ENCODE results near the gene ACVR1. TPM values are rescaled to one million over a fixed set of nuclear protein-coding genes. Genes with fewer than 3 reads are reported as not detected.
A peak's percentile ranks its signal among the peaks of the same experiment; 100 is the strongest.

The ACVR1 gene
- total RNA-seq, 2 donors from 2014 or later = 25.0 to 35.0 TPM

GRCh38 chr2:157819761-157820160 lies 56.4 kb downstream of the ACVR1 start:
- Histone ChIP-seq H3K27ac (peak overlapping the region; percentile 4 to 58), H3K4me1 (ENCODE audit: control insufficient read depth in 1 of 2, low read depth in 2 of 2) (peaks cover 12 to 46% of the 10 kb centered on the region in 2 donors), H3K4me3 (peak overlapping the region; percentile 11), H3K36me3 (peaks cover 7% of the 10 kb centered on the region), H3K27me3 (replicated peaks; ENCODE audit: insufficient read depth) (no peaks in the 10 kb centered on the region), H3K9me3 (no peaks in the 10 kb centered on the region)
- no peak for TF ChIP-seq CTCF (IDR thresholded peaks at IDR 0.05)
- ATAC-seq (ENCODE audit: insufficient number of reproducible peaks, low FRiP score, low read depth) (no peak), DNase-seq (ENCODE audit: low spot score) (no peak)

- H3K27me3 ChIP-seq (replicated peaks; ENCODE audit: insufficient read depth) = no peaks in the 10 kb centered on the region
- no peak overlapping the region for H3K27ac ChIP-seq
- H3K4me1 ChIP-seq (ENCODE audit: control insufficient read depth in 1 of 2, low read depth in 2 of 2) = peaks cover 12 to 42% of the 10 kb centered on the region in 2 donors
- H3K9me3 ChIP-seq = no peaks in the 10 kb centered on the region
- ATAC-seq (ENCODE audit: insufficient number of reproducible peaks, low FRiP score, low read depth) = no peak
- DNase-seq (ENCODE audit: low spot score) = no peak
- no peak overlapping the region for H3K4me3 ChIP-seq
- TF ChIP-seq CTCF (IDR thresholded peaks at IDR 0.05) = no peak
- H3K36me3 ChIP-seq = peaks cover 7% of the 10 kb centered on the region
Observed at GRCh38 chr2:157818227-157818626, 57.9 kb downstream of the ACVR1 start.

DNA sequence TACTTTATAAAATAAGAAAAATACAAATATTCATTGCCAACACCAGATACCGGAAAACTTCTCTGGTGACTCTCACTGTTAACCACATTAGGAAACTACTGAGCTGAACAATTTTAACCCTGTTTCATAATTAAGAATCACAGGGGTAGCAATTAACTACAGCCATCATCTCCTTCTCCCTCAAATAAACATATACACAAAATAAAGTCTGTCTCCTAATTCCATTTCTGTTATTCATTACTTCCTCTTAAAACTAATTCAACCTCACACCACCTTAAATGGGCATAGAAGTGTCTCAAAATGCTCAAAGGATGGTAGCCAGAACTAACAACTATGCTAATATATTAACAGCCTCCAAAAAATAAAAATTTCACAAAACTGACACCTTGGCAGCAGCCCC lies 60.7 kb downstream of the ACVR1 start:
- Histone ChIP-seq H3K27ac (peak overlapping the region in 1 of 2 donors; percentile 61), H3K36me3 (peaks cover 7% of the 10 kb centered on the region), H3K9me3 (no peaks in the 10 kb centered on the region), H3K27me3 (replicated peaks; ENCODE audit: insufficient read depth) (no peaks in the 10 kb centered on the region), H3K4me1 (ENCODE audit: control insufficient read depth in 1 of 2, low read depth in 2 of 2) (peaks cover 8 to 20% of the 10 kb centered on the region in 2 donors), H3K4me3 (no peak overlapping the region)
- ATAC-seq (ENCODE audit: insufficient number of reproducible peaks, low FRiP score, low read depth) (peak; percentile 45), DNase-seq (ENCODE audit: low spot score) (no peak)
- TF ChIP-seq CTCF (IDR thresholded peaks at IDR 0.05) = no peak

- Histone ChIP-seq H3K9me3 (no peaks in the 10 kb centered on the region), H3K36me3 (peaks cover 7% of the 10 kb centered on the region), H3K27ac (no peak overlapping the region), H3K4me1 (ENCODE audit: control insufficient read depth in 1 of 2, low read depth in 2 of 2) (peaks cover 18 to 25% of the 10 kb centered on the region in 2 donors), H3K4me3 (no peak overlapping the region), H3K27me3 (replicated peaks; ENCODE audit: insufficient read depth) (no peaks in the 10 kb centered on the region)
- DNase-seq (ENCODE audit: low spot score) (no peak), ATAC-seq (ENCODE audit: insufficient number of reproducible peaks, low FRiP score, low read depth) (no peak)
- TF ChIP-seq CTCF (IDR thresholded peaks at IDR 0.05) = no peak
Observed at GRCh38 chr2:157813467-157813866, 62.7 kb downstream of the ACVR1 start.

GRCh38 chr2:157810037-157810436 lies 66.1 kb downstream of the ACVR1 start:
- ATAC-seq (ENCODE audit: insufficient number of reproducible peaks, low FRiP score, low read depth) = no peak
- no peak overlapping the region for H3K27ac ChIP-seq

More at GRCh38 chr2:157810037-157810436, 66.1 kb downstream of the ACVR1 start:
- H3K36me3 ChIP-seq = no peaks in the 10 kb centered on the region
- H3K4me3 ChIP-seq = no peak overlapping the region
- peaks cover 13 to 31% of the 10 kb centered on the region in 2 donors for H3K4me1 ChIP-seq (ENCODE audit: control insufficient read depth in 1 of 2, low read depth in 2 of 2)
- TF ChIP-seq CTCF (IDR thresholded peaks at IDR 0.05) = no peak
- H3K9me3 ChIP-seq = no peaks in the 10 kb centered on the region
- H3K27me3 ChIP-seq (replicated peaks; ENCODE audit: insufficient read depth) = no peaks in the 10 kb centered on the region
- DNase-seq (ENCODE audit: low spot score) = no peak

Measured in thoracic aorta (tissue), 2 donors.